Activated CD4-positive, alpha-beta memory T cell treated with anti-CD3 and anti-CD28 coated beads for 36 hours (primary cell): ENCODE results near the gene UPF3A. TPM values are rescaled to one million over a fixed set of nuclear protein-coding genes. Genes with fewer than 3 reads are reported as not detected.
"Not testable (repeated sequence)": the region's sequence is repeated elsewhere in the genome, so short reads cannot be mapped to it uniquely, and the experiment has no call there.

Experiments
- CTCF ChIA-PET: fragments of 350-600 bp; sonication (Branson Sonifier 250); formaldehyde crosslinking; loops from one replicate; lab custom pipeline; 2021; ENCODE audit warnings: antibody characterized with exemption, inconsistent platforms; lab: Charles Lee
- POLR2A ChIA-PET: fragments of 350-600 bp; sonication (Branson Sonifier 250); formaldehyde crosslinking; loops from one replicate; lab custom pipeline; 2021; ENCODE audit warnings: antibody characterized with exemption; lab: Charles Lee
- DNase-seq: peaks from one replicate; pipeline ENCODE4 v3.0.0-alpha.2; 2020
- H3K27ac Mint-ChIP-seq: one replicate; pipeline ENCODE4 v1.8.0; 2021; ENCODE audit warnings: mixed read lengths
- H3K27me3 Mint-ChIP-seq: one replicate; pipeline ENCODE4 v1.8.0; 2021; ENCODE audit warnings: mixed read lengths
- H3K36me3 Mint-ChIP-seq: one replicate; pipeline ENCODE4 v1.8.0; 2021; ENCODE audit warnings: mixed read lengths
- H3K4me1 Mint-ChIP-seq: one replicate; pipeline ENCODE4 v1.8.0; 2021; ENCODE audit warnings: low read depth, mixed read lengths
- H3K4me3 Mint-ChIP-seq: one replicate; pipeline ENCODE4 v1.8.0; 2021; ENCODE audit warnings: mild to moderate bottlenecking, mixed read lengths
- H3K9me3 Mint-ChIP-seq: one replicate; pipeline ENCODE4 v1.8.0; 2021; ENCODE audit warnings: mixed read lengths
- intact Hi-C: fragments of 100-400 bp; cut with micrococcal nuclease; formaldehyde crosslinking; loops from one replicate; pipeline ENCODE4 v1.15.1; 2023
- total RNA-seq, 2 experiments: library from RNA; stranded (reverse); gene quantifications; one replicate each; pipeline ENCODE4 v1.2.3, GENCODE V29; 2021

Gene UPF3A
- total RNA-seq, 2 experiments from 2014 or later: 46.8 to 48.5 TPM

DNA sequence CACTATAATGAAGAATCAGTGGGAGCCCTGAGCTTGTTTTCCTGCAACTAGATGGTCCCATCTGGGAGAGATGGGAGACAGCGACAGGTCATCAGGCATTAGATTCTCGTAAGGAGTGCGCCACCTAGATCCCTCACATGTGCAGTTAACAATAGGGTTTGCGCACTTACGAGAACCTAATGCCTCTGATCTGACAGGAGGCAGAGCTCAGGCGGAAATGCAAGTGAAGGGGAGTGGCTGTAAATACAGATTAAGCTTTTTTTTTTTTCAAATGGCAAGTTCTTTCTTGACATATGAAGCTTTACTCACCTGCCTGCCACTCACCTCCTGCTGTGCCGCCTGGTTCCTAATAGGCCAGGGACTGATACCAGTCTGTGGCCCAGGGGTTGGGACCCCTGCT, 32.3 kb upstream of the UPF3A start:
- Mint-ChIP-seq H3K27me3 (no peaks in the 10 kb centered on the region), H3K9me3 (no peaks in the 10 kb centered on the region), H3K27ac (no peak overlapping the region), H3K4me3 (no peak overlapping the region), H3K36me3 (peaks cover 56% of the 10 kb centered on the region), H3K4me1 (peaks cover under 1% of the 10 kb centered on the region)
- POLR2A ChIA-PET: no interaction called here
- CTCF ChIA-PET: no interaction called here
- no peak for DNase-seq
- intact Hi-C loops: no loop called here

DNA sequence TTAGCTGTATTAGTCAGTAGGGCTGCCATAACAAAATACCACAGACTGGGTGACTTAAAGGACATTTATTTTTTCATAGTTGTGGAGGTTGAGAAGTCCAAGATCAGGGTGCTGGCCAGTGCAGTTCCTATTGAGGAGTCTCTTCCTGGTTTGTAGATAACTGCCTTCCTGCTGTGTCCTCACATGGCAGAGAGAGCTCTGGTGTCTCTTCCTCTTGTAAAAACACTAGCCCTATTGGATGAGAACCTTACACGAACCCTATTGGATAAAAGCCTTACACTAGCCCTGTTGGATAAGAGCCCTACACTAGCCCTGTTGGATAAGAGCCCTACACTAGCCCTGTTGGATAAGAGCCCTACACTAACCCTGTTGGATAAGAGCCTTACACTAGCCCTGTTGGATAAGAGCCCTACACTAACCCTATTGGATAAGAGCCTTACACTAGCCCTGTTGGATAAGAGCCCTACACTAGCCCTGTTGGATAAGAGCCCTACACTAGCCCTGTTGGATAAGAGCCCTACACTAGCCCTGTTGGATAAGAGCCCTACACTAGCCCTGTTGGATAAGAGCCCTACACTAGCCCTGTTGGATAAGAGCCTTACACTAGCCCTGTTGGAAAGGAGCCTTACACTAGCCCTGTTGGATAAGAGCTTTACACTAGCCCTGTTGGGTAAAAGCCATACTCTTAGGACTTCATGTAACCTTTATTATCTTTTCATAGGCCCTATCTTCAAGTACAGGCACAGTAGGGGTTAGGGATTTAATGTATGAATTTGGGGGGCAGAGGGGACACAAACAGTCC, 29.6 kb upstream of the UPF3A start:
- intact Hi-C loops, H3K9me3 Mint-ChIP-seq, DNase-seq, POLR2A ChIA-PET, CTCF ChIA-PET, H3K4me3 Mint-ChIP-seq, H3K4me1 Mint-ChIP-seq, H3K27me3 Mint-ChIP-seq, H3K27ac Mint-ChIP-seq: not testable (repeated sequence)
- peaks cover 51% of the 10 kb centered on the region for H3K36me3 Mint-ChIP-seq

DNA sequence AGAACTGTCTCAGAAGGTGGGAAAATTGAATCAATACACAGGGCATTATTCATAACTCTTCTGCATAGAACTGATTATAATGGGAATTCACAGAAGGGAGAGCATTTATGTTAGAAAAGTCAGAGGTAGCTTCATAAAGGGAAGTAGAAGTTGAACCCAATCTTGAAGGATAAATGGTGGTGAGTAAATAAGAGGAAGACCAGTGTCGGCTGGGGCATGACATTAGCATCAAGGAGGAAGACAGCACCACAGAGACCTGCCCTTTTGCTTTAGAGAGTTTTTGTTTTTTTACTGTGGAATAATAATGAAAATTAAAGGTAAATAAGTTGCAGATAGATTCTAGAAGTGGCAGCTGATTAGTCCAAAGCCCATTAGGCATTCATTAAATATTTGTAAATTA, 24.9 kb upstream of the UPF3A start:
- no peak for DNase-seq
- POLR2A ChIA-PET: no interaction called here
- no peaks in the 10 kb centered on the region for H3K9me3 Mint-ChIP-seq
- no peaks in the 10 kb centered on the region for H3K27me3 Mint-ChIP-seq
- H3K4me1 Mint-ChIP-seq: peaks cover 8% of the 10 kb centered on the region
- peaks cover 49% of the 10 kb centered on the region for H3K36me3 Mint-ChIP-seq
- H3K27ac Mint-ChIP-seq: no peak overlapping the region
- no peak overlapping the region for H3K4me3 Mint-ChIP-seq
- intact Hi-C loops: no loop called here
- CTCF ChIA-PET: no interaction called here

DNA sequence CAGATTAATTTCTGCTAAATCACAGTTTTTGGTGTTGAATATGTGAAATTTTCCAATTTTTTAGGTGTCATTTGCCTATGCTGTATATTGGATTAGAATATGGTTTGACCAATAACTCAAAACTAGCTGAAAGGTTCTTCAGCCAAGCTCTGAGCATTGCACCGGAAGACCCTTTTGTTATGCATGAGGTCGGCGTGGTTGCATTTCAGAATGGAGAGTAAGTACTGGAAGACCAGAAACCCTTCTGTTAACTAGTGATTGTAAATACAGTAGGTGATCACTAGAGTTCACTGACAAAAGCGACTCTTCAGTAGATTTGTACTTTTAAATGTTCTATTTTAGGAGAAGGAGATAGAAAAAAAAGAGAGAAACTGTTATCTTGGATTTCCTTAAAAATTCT, 24.4 kb upstream of the UPF3A start:
- no peak for DNase-seq
- ChIA-PET CTCF (no interaction called here), POLR2A (no interaction called here)
- Mint-ChIP-seq H3K27ac (no peak overlapping the region), H3K36me3 (peaks cover 49% of the 10 kb centered on the region), H3K27me3 (no peaks in the 10 kb centered on the region), H3K4me3 (no peak overlapping the region), H3K4me1 (peaks cover 10% of the 10 kb centered on the region), H3K9me3 (no peaks in the 10 kb centered on the region)
- intact Hi-C loops: no loop called here

DNA sequence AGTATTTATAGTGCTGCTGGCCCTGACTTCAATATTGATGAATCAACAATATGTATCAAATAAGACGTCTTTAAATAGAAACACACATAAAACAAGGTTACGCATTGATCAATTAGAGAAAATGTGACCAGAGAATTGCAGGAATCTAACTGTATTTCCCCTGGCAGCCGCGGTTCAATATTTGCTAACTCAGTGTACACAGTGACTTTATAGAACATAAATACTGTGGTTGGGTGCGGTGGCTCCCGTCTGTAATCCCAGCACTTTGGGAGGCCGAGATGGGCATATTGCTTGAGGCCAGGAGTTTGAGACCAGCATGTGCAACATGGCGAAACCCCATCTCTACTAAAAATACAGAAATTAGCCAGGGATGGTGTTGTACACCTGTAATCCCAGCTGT, 22.8 kb upstream of the UPF3A start:
- no peak for DNase-seq
- Mint-ChIP-seq H3K27me3 (no peaks in the 10 kb centered on the region), H3K9me3 (no peaks in the 10 kb centered on the region), H3K4me1 (peaks cover 21% of the 10 kb centered on the region), H3K27ac (no peak overlapping the region), H3K4me3 (no peak overlapping the region), H3K36me3 (peaks cover 56% of the 10 kb centered on the region)
- POLR2A ChIA-PET: interaction anchor here (0.5 kb wide), 1 partner anchor 26 kb away, joined by 4 read pairs; no protein-coding TSS in a partner anchor
- CTCF ChIA-PET: interaction anchor here (1.4 kb wide), 1 partner anchor 22 kb away, joined by 4 read pairs; no protein-coding TSS in a partner anchor
- intact Hi-C loops: no loop called here

DNA sequence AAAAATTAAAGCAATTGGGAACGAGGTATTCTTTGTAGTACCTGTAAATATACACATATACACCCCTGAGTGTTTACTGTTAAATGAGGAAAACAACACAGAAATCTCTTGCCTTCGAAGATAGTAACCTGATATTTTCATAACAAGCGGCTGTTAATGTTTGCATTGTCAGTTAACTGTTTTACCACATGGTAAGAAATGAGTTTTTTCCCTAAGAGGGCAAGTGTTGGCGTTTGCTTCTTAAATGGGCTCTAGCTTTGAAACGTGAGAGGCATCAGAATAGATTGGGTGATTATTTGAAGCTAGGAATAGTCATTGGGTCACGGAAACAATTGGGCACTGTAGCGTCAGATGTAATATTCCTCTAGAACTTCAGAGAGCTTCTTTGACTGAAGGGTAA, 22.0 kb upstream of the UPF3A start:
- Mint-ChIP-seq H3K36me3 (peaks cover 54% of the 10 kb centered on the region), H3K4me1 (peaks cover 24% of the 10 kb centered on the region), H3K27ac (no peak overlapping the region), H3K27me3 (no peaks in the 10 kb centered on the region), H3K9me3 (no peaks in the 10 kb centered on the region), H3K4me3 (no peak overlapping the region)
- CTCF ChIA-PET: no interaction called here
- intact Hi-C loops: no loop called here
- no peak for DNase-seq
- POLR2A ChIA-PET: no interaction called here

DNA sequence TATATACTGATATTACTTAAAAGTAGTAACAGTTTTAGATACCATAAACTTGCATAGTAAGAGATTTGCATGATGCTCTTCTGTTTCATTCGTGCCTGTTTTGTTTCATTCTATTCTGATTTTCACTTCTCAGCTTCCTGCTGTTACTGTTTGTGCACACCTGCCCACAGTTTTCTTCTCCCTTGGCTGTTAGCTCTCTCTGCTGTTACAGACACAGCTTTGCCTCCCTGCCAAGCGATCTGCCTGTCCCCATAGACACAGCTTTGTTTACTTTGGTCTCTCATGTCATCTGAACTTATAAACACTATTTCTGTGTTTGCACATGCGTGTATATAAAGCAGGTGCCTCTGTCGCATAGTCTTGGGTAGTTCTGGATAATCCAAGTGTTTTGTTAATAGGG, 21.4 kb upstream of the UPF3A start:
- DNase-seq: no peak
- Mint-ChIP-seq H3K4me3 (no peak overlapping the region), H3K27me3 (no peaks in the 10 kb centered on the region), H3K36me3 (peaks cover 52% of the 10 kb centered on the region), H3K4me1 (peaks cover 24% of the 10 kb centered on the region), H3K27ac (no peak overlapping the region), H3K9me3 (no peaks in the 10 kb centered on the region)
- CTCF ChIA-PET: no interaction called here
- intact Hi-C loops: no loop called here
- POLR2A ChIA-PET: no interaction called here

DNA sequence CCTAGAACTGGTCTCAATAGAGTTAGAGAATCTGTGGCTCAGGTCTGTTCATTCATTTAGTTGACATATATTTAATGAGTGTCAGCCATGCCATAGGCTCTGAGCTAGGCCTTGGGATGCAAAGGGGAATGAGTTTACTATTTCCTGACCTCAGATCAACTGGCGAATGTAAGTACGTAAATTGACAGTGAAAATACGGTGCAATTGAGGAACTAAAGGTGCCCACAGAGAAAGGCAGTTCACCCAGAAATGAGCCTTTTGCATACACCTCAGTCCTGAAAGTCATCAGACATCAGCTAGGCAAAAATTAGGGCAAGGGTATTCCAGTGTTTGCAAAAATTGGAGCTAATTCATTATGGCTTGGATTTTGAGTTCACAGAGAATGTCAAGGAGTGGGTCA, 20.6 kb upstream of the UPF3A start:
- ChIA-PET POLR2A (no interaction called here), CTCF (no interaction called here)
- intact Hi-C loops: no loop called here
- no peak for DNase-seq
- H3K27ac Mint-ChIP-seq: no peak overlapping the region
- H3K4me3 Mint-ChIP-seq: no peak overlapping the region
- H3K36me3 Mint-ChIP-seq: peaks cover 54% of the 10 kb centered on the region
- H3K27me3 Mint-ChIP-seq: no peaks in the 10 kb centered on the region
- peaks cover 25% of the 10 kb centered on the region for H3K4me1 Mint-ChIP-seq
- no peaks in the 10 kb centered on the region for H3K9me3 Mint-ChIP-seq

DNA sequence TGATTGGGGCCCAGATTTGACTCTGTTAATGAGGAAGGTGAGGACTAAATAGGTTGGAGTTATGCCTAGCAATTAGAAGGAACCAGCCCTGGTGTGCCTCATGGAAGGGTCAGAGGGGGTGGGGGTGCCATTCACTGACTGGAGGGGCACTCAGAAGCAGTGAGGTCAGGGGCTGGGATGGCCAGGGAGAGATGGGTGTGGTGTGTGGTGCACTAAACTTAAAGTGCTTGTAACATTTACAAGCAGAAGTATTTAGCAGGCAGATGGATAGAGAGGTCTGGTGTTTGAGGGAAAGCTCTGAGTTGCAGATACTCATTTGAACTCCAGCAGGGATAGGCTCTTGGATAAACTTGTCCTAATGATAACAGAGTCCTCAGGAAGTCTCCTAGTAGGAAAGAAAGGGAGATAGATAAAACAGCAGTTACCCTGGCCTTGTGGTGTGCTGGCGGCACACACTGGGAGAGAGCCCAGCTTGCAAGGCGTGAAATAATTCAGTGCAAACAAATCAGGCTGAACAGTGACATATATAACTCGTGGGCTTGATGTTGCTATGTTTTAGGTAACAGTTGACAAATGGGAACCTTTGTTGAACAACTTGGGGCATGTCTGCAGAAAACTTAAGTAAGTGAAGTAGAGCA, 20.0 kb upstream of the UPF3A start:
- Mint-ChIP-seq H3K4me3 (no peak overlapping the region), H3K27me3 (no peaks in the 10 kb centered on the region), H3K27ac (no peak overlapping the region), H3K36me3 (peaks cover 56% of the 10 kb centered on the region), H3K4me1 (peaks cover 30% of the 10 kb centered on the region), H3K9me3 (no peaks in the 10 kb centered on the region)
- DNase-seq: no peak
- intact Hi-C loops: no loop called here
- ChIA-PET POLR2A (no interaction called here), CTCF (no interaction called here)

DNA sequence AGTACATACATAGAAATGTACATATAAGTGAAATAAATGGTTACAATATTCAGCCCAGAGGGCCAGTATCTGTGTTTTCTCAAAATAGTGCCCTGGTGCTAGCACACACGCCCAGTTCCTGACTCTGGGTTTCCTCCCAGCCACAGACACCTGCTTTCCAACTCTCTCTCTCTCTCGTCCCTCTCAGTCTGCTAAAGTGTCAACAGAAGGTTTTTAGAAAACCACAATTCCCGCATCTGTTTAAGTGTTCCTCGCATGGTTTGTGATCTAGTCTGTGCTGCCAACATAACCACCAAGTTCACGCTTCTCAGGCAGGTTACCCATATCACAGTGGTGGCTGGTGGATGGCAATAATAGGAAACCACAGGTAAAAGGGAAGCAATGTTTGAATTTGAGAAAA, 17.8 kb upstream of the UPF3A start:
- CTCF ChIA-PET: no interaction called here
- Mint-ChIP-seq H3K4me3 (no peak overlapping the region), H3K9me3 (no peaks in the 10 kb centered on the region), H3K36me3 (peaks cover 64% of the 10 kb centered on the region), H3K4me1 (peaks cover 42% of the 10 kb centered on the region), H3K27ac (peak overlapping the region; percentile 71), H3K27me3 (no peaks in the 10 kb centered on the region)
- intact Hi-C loops: no loop called here
- POLR2A ChIA-PET: no interaction called here
- no peak for DNase-seq

DNA sequence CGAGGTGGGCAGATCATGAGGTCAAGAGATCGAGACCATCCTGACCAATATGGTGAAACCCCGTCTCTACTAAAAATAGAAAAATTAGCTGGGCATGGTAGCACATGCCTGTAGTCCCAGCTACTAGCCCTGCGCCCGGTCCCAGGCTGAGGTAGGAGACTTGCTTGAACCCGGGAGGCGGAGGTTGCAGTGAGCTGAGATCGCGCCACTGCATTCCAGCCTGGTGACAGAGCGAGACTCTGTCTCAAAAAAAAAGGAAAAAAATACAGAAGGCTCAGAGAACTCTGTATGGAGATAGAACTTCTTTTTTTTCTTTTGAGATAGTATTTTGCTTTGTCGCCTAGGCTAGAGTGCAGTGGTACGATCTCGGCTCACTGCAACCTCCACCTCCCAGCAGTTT, 17.1 kb upstream of the UPF3A start:
- H3K27me3 Mint-ChIP-seq, H3K4me3 Mint-ChIP-seq, DNase-seq, H3K9me3 Mint-ChIP-seq, POLR2A ChIA-PET, CTCF ChIA-PET, H3K27ac Mint-ChIP-seq, intact Hi-C loops: not testable (repeated sequence)
- Mint-ChIP-seq H3K36me3 (peaks cover 67% of the 10 kb centered on the region), H3K4me1 (peaks cover 48% of the 10 kb centered on the region)

DNA sequence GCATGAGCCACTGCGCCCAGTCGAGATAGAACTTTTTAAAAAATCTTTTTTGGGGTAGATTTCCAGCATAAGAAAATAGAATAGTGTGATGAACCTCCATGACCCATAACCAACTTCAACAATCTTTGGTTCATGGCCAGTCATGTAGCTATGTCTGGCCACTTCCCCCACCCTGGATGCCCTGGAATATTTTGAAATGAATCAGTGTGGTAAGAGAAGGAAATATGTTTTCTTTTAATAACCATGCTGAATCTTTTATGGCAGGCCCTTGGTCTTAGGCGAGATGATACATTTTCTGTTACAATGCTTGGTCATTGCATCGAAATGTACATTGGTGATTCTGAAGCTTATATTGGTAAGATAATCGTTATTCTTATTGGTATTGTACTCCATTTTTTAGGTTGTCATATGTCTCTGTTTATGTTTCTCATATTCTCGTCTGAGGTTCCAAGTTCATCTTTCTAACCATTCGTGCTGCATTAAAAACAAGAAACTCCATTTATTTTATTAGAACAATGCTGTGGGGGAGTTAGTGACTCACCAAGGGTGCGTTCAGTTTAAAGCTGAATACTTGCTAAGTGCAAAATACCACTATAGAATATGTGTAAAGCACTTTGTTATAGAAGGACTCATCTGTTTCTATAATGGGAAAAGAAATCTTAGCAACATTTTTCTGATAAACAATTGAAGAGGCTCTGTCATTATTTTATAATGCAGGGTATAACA, 16.4 kb upstream of the UPF3A start:
- no peaks in the 10 kb centered on the region for H3K27me3 Mint-ChIP-seq
- intact Hi-C loops: no loop called here
- no peak overlapping the region for H3K27ac Mint-ChIP-seq
- ChIA-PET POLR2A (no interaction called here), CTCF (interaction anchor here (1.3 kb wide), 1 partner anchor 77 kb away, joined by 4 read pairs; no protein-coding TSS in a partner anchor)
- no peak for DNase-seq
- H3K4me1 Mint-ChIP-seq: peaks cover 50% of the 10 kb centered on the region
- H3K4me3 Mint-ChIP-seq: no peak overlapping the region
- no peaks in the 10 kb centered on the region for H3K9me3 Mint-ChIP-seq
- peaks cover 63% of the 10 kb centered on the region for H3K36me3 Mint-ChIP-seq
